ENCODE results near the gene TRAPPC2. TPM values are rescaled to one million over a fixed set of nuclear protein-coding genes. Genes with fewer than 3 reads are reported as not detected.

TRAPPC2 gene
- total RNA-seq, 1 donor: 28.1 TPM

DNA sequence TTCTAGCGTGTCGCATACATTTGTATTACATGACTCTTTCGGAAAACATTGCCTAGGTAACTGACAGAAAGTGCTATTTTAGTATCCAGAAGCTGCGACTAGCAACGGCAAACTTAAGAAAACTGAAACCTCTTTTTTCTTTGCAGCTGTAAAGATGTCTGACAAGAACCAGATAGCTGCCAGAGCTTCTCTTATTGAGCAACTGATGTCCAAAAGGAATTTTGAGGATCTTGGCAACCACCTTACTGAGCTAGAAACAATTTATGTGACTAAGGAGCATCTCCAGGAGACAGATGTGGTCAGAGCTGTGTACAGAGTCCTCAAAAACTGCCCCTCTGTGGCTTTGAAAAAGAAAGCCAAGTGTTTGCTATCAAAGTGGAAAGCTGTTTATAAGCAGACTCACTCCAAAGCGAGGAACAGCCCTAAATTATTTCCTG lies 72.0 kb downstream of the TRAPPC2 start:
- TF ChIP-seq, protein P1, sequence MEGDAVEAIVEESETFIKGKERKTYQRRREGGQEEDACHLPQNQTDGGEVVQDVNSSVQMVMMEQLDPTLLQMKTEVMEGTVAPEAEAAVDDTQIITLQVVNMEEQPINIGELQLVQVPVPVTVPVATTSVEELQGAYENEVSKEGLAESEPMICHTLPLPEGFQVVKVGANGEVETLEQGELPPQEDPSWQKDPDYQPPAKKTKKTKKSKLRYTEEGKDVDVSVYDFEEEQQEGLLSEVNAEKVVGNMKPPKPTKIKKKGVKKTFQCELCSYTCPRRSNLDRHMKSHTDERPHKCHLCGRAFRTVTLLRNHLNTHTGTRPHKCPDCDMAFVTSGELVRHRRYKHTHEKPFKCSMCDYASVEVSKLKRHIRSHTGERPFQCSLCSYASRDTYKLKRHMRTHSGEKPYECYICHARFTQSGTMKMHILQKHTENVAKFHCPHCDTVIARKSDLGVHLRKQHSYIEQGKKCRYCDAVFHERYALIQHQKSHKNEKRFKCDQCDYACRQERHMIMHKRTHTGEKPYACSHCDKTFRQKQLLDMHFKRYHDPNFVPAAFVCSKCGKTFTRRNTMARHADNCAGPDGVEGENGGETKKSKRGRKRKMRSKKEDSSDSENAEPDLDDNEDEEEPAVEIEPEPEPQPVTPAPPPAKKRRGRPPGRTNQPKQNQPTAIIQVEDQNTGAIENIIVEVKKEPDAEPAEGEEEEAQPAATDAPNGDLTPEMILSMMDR (IDR thresholded peaks at IDR 0.05; ENCODE audit: insufficient read depth, low read depth, low read length): no peak
- peak overlapping the region; percentile 52 for H3K4me3 ChIP-seq (ENCODE audit: low read depth, low read length)
- DNase-seq (ENCODE audit: low read depth): peak; percentile 99

Other genes with a start within 250 kb of the TRAPPC2 start
- gene EGFL6, start 165.0 kb downstream of the TRAPPC2 start, total RNA-seq: 0.32 and 0.86 TPM in 2 replicates
- gene TCEANC, start 81.5 kb downstream of the TRAPPC2 start, total RNA-seq: 2.3 and 5.2 TPM in 2 replicates
- gene RAB9A, start 45.5 kb downstream of the TRAPPC2 start, total RNA-seq: 44.5 and 63.0 TPM in 2 replicates
- gene OFD1, start 128 bp upstream of the TRAPPC2 start, total RNA-seq: 12.5 and 15.1 TPM in 2 replicates
- gene GPM6B, start 82.5 kb upstream of the TRAPPC2 start, total RNA-seq: under 0.01 and 1.3 TPM in 2 replicates

Data from fibroblast of villous mesenchyme (primary cell).